ENCODE data around the gene RASD1. TPM values are rescaled to one million over a fixed set of nuclear protein-coding genes. Genes with fewer than 3 reads are reported as not detected.

The RASD1 gene
- total RNA-seq, 1 experiment from 2014 or later, result 0.30 TPM

DNA sequence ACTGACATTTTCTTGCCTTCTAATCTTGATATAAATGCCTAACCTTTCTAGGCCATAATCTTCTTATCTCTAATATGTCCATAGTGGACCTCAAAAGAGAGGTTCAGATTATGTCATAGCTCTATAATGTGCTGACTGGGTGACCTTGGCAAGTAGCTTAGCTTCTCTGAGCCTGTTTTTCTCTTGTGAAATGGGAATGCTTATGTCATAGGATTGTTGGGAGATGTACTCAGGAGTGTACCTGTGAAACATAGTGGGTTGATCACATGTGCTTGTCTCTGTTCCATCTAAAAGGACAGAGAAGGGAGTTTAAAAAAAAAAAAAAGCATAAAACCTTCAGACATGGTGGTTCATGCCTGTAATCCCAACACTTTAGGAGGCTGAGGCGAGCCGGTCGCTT lies 17.0 kb downstream of the RASD1 start:
- Histone ChIP-seq H3K27ac (ENCODE audit: low read depth, low read length) (no peak overlapping the region), H3K79me2 (ENCODE audit: insufficient read depth, low read length) (peaks cover 73% of the 10 kb centered on the region), H3K4me2 (ENCODE audit: low read length) (no peak overlapping the region), H3K4me1 (ENCODE audit: control insufficient read depth in 1 of 2, insufficient read depth in 2 of 2, low read length in 2 of 2) (peaks cover 6 to 13% of the 10 kb centered on the region in 2 experiments), H3K4me3 (replicated peaks in 1 of 2; ENCODE audit: low read depth in 1 of 2, low read length in 2 of 2) (no peak overlapping the region), H3K9me2 (ENCODE audit: insufficient read depth) (no peaks in the 10 kb centered on the region), H3K9me3 (ENCODE audit: control insufficient read depth in 1 of 2, insufficient read depth in 1 of 2, low read depth in 1 of 2, low read length in 2 of 2) (no peaks in the 10 kb centered on the region), H3K36me3 (ENCODE audit: control insufficient read depth in 1 of 2, insufficient read depth in 2 of 2, low read length in 2 of 2) (0 out of 4 replicates have a peak, but pooled peaks cover 0 to 2% of the 10 kb centered on the region in 2 experiments), H3K27me3 (ENCODE audit: insufficient read depth, low read length) (no peaks in the 10 kb centered on the region), H4K20me1 (ENCODE audit: insufficient read depth) (peaks cover 3% of the 10 kb centered on the region; the same call in 1 of the 2 replicates), H3K9ac (ENCODE audit: low read length) (no peak overlapping the region), H2AFZ (ENCODE audit: low read depth, low read length, poor library complexity, severe bottlenecking) (no peak overlapping the region)
- intact Hi-C loops (cut with micrococcal nuclease), result no loop called here
- ATAC-seq, result no peak
- ChIA-PET POLR2A (no interaction called here), RAD21 (ENCODE audit: low non-redundant PET in 1 of 2, low total read pairs in 2 of 2, uncharacterized antibody in 2 of 2, unreplicated experiment in 2 of 2) (no interaction called here), CTCF (interaction anchor here (1.2 kb wide), 1 partner anchor 18 kb away, joined by 4 read pairs; no protein-coding TSS in a partner anchor)
- DNase-seq (ENCODE audit: low read depth, low spot score), result no peak
- TF ChIP-seq, protein P1, sequence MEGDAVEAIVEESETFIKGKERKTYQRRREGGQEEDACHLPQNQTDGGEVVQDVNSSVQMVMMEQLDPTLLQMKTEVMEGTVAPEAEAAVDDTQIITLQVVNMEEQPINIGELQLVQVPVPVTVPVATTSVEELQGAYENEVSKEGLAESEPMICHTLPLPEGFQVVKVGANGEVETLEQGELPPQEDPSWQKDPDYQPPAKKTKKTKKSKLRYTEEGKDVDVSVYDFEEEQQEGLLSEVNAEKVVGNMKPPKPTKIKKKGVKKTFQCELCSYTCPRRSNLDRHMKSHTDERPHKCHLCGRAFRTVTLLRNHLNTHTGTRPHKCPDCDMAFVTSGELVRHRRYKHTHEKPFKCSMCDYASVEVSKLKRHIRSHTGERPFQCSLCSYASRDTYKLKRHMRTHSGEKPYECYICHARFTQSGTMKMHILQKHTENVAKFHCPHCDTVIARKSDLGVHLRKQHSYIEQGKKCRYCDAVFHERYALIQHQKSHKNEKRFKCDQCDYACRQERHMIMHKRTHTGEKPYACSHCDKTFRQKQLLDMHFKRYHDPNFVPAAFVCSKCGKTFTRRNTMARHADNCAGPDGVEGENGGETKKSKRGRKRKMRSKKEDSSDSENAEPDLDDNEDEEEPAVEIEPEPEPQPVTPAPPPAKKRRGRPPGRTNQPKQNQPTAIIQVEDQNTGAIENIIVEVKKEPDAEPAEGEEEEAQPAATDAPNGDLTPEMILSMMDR (IDR thresholded peaks at IDR 0.05 in 2 of 3, conservative IDR thresholded peaks at IDR 0.05 in 1 of 3; ENCODE audit: borderline replicate concordance in 1 of 3, insufficient read depth in 1 of 3, low read depth in 2 of 3, low read length in 2 of 3), result no peak
- TF ChIP-seq TCF7L2 (IDR thresholded peaks at IDR 0.05; ENCODE audit: borderline replicate concordance, extremely low read depth, insufficient read depth, insufficient read length) (no peak), EZH2phosphoT487 (IDR thresholded peaks at IDR 0.05; ENCODE audit: borderline replicate concordance) (no peak), EGR1 (IDR thresholded peaks at IDR 0.05; ENCODE audit: low read depth) (no peak), ZFX (IDR thresholded peaks at IDR 0.05) (no peak), EZH2 (IDR thresholded peaks at IDR 0.05) (no peak), SP1 (IDR thresholded peaks at IDR 0.05; ENCODE audit: low read depth) (no peak), CBX3 (IDR thresholded peaks at IDR 0.05; ENCODE audit: low read depth) (no peak), POLR2AphosphoS5 (IDR thresholded peaks at IDR 0.05; ENCODE audit: low read depth, low read length) (no peak), ELF1 (IDR thresholded peaks at IDR 0.05; ENCODE audit: borderline replicate concordance, low read depth) (no peak), CEBPB (IDR thresholded peaks at IDR 0.05; ENCODE audit: low read depth) (no peak), FOSL1 (IDR thresholded peaks at IDR 0.05; ENCODE audit: low read depth) (no peak), ZNF274 (IDR thresholded peaks at IDR 0.05; ENCODE audit: low read depth, low read length) (no peak)
- TF ChIP-seq, protein P2, sequence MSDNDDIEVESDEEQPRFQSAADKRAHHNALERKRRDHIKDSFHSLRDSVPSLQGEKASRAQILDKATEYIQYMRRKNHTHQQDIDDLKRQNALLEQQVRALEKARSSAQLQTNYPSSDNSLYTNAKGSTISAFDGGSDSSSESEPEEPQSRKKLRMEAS (IDR thresholded peaks at IDR 0.05), result no peak
- TF ChIP-seq, protein P3, sequence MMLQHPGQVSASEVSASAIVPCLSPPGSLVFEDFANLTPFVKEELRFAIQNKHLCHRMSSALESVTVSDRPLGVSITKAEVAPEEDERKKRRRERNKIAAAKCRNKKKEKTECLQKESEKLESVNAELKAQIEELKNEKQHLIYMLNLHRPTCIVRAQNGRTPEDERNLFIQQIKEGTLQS (IDR thresholded peaks at IDR 0.05), result no peak
- TF ChIP-seq, protein P4, sequence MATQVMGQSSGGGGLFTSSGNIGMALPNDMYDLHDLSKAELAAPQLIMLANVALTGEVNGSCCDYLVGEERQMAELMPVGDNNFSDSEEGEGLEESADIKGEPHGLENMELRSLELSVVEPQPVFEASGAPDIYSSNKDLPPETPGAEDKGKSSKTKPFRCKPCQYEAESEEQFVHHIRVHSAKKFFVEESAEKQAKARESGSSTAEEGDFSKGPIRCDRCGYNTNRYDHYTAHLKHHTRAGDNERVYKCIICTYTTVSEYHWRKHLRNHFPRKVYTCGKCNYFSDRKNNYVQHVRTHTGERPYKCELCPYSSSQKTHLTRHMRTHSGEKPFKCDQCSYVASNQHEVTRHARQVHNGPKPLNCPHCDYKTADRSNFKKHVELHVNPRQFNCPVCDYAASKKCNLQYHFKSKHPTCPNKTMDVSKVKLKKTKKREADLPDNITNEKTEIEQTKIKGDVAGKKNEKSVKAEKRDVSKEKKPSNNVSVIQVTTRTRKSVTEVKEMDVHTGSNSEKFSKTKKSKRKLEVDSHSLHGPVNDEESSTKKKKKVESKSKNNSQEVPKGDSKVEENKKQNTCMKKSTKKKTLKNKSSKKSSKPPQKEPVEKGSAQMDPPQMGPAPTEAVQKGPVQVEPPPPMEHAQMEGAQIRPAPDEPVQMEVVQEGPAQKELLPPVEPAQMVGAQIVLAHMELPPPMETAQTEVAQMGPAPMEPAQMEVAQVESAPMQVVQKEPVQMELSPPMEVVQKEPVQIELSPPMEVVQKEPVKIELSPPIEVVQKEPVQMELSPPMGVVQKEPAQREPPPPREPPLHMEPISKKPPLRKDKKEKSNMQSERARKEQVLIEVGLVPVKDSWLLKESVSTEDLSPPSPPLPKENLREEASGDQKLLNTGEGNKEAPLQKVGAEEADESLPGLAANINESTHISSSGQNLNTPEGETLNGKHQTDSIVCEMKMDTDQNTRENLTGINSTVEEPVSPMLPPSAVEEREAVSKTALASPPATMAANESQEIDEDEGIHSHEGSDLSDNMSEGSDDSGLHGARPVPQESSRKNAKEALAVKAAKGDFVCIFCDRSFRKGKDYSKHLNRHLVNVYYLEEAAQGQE (IDR thresholded peaks at IDR 0.05; ENCODE audit: low read depth), result no peak
- TF ChIP-seq, protein P5, sequence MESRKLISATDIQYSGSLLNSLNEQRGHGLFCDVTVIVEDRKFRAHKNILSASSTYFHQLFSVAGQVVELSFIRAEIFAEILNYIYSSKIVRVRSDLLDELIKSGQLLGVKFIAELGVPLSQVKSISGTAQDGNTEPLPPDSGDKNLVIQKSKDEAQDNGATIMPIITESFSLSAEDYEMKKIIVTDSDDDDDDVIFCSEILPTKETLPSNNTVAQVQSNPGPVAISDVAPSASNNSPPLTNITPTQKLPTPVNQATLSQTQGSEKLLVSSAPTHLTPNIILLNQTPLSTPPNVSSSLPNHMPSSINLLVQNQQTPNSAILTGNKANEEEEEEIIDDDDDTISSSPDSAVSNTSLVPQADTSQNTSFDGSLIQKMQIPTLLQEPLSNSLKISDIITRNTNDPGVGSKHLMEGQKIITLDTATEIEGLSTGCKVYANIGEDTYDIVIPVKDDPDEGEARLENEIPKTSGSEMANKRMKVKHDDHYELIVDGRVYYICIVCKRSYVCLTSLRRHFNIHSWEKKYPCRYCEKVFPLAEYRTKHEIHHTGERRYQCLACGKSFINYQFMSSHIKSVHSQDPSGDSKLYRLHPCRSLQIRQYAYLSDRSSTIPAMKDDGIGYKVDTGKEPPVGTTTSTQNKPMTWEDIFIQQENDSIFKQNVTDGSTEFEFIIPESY (IDR thresholded peaks at IDR 0.05; ENCODE audit: extremely low read depth, insufficient replicate concordance, low read length), result no peak
- BruUV-seq (replicated peaks), result no TSS peak

Measured in HCT116 (cell line).